A549 (cell line): ENCODE measurements around the gene RBM47.

Source experiments
- CTCF ChIP-seq: fragments of >200 bp; sonication (Bioruptor Twin); formaldehyde crosslinking; IDR thresholded peaks from 3 replicates; pipeline ENCODE4 v1.5.1; 2016
- EP300 ChIP-seq, 2 experiments: fragments of >200 bp; sonication (Bioruptor Twin); formaldehyde crosslinking; IDR thresholded peaks; 2 replicates in 1 of 2; 3 replicates in 1 of 2; pipeline ENCODE4 v1.6.1; 2016 to 2017
- JUN ChIP-seq, 2 experiments: fragments of >200 bp; sonication (Bioruptor Twin); formaldehyde crosslinking; IDR thresholded peaks; 2 replicates in 1 of 2; 3 replicates in 1 of 2; pipeline ENCODE4 v1.6.1; 2016 to 2017
- JUNB ChIP-seq: fragments of >200 bp; sonication (Bioruptor Twin); formaldehyde crosslinking; IDR thresholded peaks from 2 replicates; pipeline ENCODE4 v1.6.1; 2016
- MYC ChIP-seq: IDR thresholded peaks from 2 replicates; pipeline ENCODE4 v1.6.1; 2012; ENCODE audit warnings: mild to moderate bottlenecking, inconsistent platforms, low read length, improper control_type of control experiment, borderline replicate concordance
- NFE2L2 ChIP-seq: fragments of 150-350 bp; conservative IDR thresholded peaks from 2 replicates; pipeline ENCODE4 v1.6.1; 2014; ENCODE audit warnings: low read length
- PHF8 ChIP-seq: fragments of 200-600 bp; sonication (generic); IDR thresholded peaks from 2 replicates; pipeline ENCODE4 v1.6.1; 2016; ENCODE audit warnings: low read depth, mild to moderate bottlenecking, antibody characterized with exemption, moderate library complexity, borderline replicate concordance
- POLR2A ChIP-seq: IDR thresholded peaks from 2 replicates; pipeline ENCODE4 v1.6.1; 2012; ENCODE audit warnings: mild to moderate bottlenecking, low read length
- RAD21 ChIP-seq, 2 experiments: fragments of >200 bp in 1 of 2; sonication (Bioruptor Twin) in 1 of 2; formaldehyde crosslinking in 1 of 2; IDR thresholded peaks in 1 of 2; conservative IDR thresholded peaks in 1 of 2; 2 replicates in 1 of 2; 3 replicates in 1 of 2; pipeline ENCODE4 v1.6.1; 2012 to 2018; ENCODE audit warnings: inconsistent platforms in 1 of 2
- RFX5 ChIP-seq: fragments of 450-650 bp; IDR thresholded peaks from 2 replicates; pipeline ENCODE4 v1.7.1; 2014; ENCODE audit warnings: antibody characterized with exemption, mild to moderate bottlenecking, moderate library complexity
- TF ChIP-seq, protein P1 (sequence below): IDR thresholded peaks from 2 replicates; pipeline ENCODE4 v1.6.1; 2012; ENCODE audit warnings: low read depth, borderline replicate concordance
- TF ChIP-seq, protein P2 (sequence below): fragments of 150-350 bp; IDR thresholded peaks from 2 replicates; pipeline ENCODE4 v1.6.1; 2014; ENCODE audit warnings: low read depth, mild to moderate bottlenecking, low read length

GRCh38 chr4:40536032-40536431 is 93.6 kb downstream of the RBM47 start:
- no peak for TF ChIP-seq JUN (IDR thresholded peaks at IDR 0.05)
- no peak for TF ChIP-seq JUNB
- no peak for TF ChIP-seq CTCF
- TF ChIP-seq POLR2A: no peak
- TF ChIP-seq RAD21 (conservative IDR thresholded peaks at IDR 0.05 in 1 of 2, IDR thresholded peaks at IDR 0.05 in 1 of 2): no peak
- TF ChIP-seq EP300 (IDR thresholded peaks at IDR 0.05): no peak
- no peak for TF ChIP-seq MYC
- no peak for TF ChIP-seq NFE2L2
- TF ChIP-seq, protein P1, sequence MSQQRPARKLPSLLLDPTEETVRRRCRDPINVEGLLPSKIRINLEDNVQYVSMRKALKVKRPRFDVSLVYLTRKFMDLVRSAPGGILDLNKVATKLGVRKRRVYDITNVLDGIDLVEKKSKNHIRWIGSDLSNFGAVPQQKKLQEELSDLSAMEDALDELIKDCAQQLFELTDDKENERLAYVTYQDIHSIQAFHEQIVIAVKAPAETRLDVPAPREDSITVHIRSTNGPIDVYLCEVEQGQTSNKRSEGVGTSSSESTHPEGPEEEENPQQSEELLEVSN: no peak
- no peak for TF ChIP-seq PHF8
- TF ChIP-seq, protein P2, sequence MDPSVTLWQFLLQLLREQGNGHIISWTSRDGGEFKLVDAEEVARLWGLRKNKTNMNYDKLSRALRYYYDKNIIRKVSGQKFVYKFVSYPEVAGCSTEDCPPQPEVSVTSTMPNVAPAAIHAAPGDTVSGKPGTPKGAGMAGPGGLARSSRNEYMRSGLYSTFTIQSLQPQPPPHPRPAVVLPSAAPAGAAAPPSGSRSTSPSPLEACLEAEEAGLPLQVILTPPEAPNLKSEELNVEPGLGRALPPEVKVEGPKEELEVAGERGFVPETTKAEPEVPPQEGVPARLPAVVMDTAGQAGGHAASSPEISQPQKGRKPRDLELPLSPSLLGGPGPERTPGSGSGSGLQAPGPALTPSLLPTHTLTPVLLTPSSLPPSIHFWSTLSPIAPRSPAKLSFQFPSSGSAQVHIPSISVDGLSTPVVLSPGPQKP: no peak
- no peak for TF ChIP-seq RFX5
